GM18508 (cell line): ENCODE results near the gene ATP6V0A1.
"Not testable (repeated sequence)": the region's sequence is repeated elsewhere in the genome, so short reads cannot be mapped to it uniquely, and the experiment has no call there.

Experiments
- ATAC-seq: cut with Tn5 transposase; IDR thresholded peaks from one replicate; pipeline ENCODE4 v1.9.1; 2021; ENCODE audit warnings: moderate number of reproducible peaks; ENCODE audit not compliant: insufficient read depth, unreplicated experiment

The ATP6V0A1 gene

GRCh38 chr17:42554250-42555121, 95.8 kb downstream of the ATP6V0A1 start:
- ATAC-seq = no peak

DNA sequence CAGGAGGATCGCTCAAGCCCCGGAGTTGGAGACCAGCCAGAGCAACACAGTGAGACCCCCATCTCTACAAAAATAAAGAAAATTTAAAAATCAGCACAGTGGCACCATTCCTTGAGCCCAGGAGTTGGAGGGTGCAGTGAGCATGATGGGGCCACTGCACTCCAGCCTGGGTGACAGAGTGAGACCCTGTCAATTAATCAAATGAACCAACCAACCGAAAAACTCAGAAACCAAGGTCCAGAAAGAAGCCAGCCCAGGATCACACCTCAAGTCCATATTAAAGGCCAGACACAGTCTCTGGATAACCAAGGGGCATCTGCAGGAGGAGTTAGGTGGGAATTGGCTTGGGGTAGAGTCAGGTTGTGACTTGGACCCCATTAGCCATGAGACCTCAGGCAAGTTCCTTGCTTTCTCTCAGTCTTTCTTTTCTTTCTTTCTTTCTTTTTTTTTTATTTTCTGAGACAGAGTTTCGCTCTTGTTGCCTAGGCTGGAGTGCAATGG, 96.5 kb downstream of the ATP6V0A1 start:
- no peak for ATAC-seq

DNA sequence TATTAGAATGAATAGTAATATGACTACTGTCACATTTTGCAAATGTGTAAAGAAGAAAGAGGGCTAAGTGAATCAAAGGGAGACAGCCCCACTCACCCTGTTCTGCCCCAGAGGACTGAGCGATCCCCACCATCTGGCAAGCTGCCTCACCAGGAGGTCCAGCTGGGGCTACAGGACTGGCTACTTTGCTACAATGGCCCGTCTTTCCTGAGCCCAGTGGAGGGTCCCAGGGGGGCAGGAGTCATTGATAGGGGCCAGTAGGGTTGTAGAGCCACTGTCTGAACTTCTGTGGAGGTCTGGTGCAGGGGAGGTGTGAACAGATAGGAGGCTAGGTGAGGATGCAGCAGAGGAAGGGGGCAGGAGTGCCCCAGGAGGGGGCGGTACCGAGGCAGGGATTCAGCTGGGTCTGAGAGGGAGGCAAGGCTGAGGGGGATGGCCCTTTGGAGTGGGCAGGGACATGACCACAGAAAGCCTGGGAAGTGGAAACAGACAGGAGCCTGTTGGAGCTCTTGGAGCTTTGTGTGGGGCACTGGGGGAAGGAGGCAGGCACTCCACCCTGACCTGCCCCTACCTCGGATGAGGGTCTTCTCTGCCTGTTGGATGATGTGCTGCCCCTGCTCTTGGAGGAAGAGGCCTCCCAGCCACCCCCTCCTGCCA, 97.4 kb downstream of the ATP6V0A1 start:
- not testable (repeated sequence) for ATAC-seq

- no peak for ATAC-seq
Measured at GRCh38 chr17:42559075-42559474, 100.4 kb downstream of the ATP6V0A1 start.

GRCh38 chr17:42560246-42560645, 101.6 kb downstream of the ATP6V0A1 start:
- ATAC-seq = no peak

- ATAC-seq = no peak
Measured at GRCh38 chr17:42561897-42562387, 103.3 kb downstream of the ATP6V0A1 start, which contains the start of gene COASY. Gene COASY (plus strand): TSS chr17:42562148. CDS start chr17:42562623, 475 bp downstream.

- ATAC-seq = no peak
Measured at GRCh38 chr17:42562388-42563142, 103.9 kb downstream of the ATP6V0A1 start.

GRCh38 chr17:42563143-42563509, 104.4 kb downstream of the ATP6V0A1 start:
- ATAC-seq = no peak

GRCh38 chr17:42563543-42563942, 104.9 kb downstream of the ATP6V0A1 start:
- ATAC-seq = no peak

GRCh38 chr17:42563950-42564349, 105.3 kb downstream of the ATP6V0A1 start:
- no peak for ATAC-seq

- ATAC-seq = no peak
Measured at GRCh38 chr17:42564815-42565522, 106.3 kb downstream of the ATP6V0A1 start.

DNA sequence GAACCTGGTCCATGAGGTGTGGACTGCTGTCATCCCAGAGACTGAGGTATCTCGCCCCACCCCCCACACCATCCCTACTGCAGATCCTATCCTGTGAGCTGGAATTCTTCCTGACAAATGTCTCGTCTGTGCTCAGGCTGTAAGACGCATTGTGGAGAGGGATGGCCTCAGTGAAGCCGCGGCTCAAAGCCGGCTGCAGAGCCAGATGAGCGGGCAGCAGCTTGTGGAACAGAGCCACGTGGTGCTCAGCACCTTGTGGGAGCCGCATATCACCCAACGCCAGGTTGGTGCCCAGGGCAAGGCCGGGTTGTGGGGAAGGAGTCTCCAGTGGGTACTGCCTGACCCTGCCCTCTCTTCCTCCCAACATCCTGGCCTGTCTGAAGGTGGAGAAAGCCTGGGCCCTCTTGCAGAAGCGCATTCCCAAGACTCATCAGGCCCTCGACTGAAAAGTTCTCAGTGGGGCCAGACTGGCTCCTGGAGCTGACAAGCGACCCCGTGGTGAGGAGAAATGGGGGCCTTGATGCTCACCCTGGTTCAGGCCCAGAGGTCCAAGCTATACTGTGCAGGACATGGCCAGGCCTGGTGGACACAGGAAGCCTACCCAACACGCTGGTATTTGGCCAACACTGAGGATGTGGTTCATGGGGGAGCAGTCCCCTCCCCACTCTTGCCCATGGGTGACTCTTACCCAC, 107.0 kb downstream of the ATP6V0A1 start:
- no peak for ATAC-seq

GRCh38 chr17:42566215-42566882, 107.7 kb downstream of the ATP6V0A1 start:
- no peak for ATAC-seq

GRCh38 chr17:42566883-42567573, 108.3 kb downstream of the ATP6V0A1 start, which contains the start of gene MLX:
Gene MLX (plus strand): TSS chr17:42567100. CDS start chr17:42567125, 25 bp downstream.
- ATAC-seq = peak; percentile 37

DNA sequence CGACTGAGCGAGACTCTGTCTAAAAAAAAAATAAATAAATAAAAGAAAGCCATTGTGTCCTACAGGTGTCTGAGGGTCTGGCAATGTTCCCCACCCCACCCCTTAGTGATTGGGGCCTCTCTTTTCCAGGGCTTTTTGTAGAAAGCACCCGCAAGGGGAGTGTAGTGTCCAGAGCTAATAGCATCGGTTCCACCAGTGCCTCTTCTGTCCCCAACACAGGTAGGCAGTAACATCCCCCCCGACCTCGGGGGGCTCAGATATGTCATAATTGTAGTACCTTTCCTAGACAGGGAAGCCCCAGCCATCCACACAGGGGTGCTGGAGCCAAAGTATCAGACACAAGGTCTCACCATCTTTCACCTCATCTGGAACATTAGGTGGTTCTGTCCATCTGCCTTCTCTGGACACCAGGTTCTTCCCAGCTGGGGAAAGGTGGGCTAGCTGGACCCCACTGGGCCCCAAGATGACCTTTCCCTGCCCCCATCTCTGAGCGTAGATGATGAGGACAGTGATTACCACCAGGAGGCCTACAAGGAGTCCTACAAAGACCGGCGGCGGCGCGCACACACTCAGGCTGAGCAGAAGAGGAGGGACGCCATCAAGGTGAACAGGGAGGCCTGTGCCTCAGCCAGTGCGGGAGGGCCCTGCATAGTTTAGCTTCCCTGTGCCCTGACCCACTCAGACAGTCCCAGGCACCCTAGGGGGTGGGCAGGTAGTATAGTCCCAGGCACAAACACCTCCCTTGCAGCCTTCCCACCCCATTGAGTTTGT, 109.8 kb downstream of the ATP6V0A1 start:
- no peak for ATAC-seq

GRCh38 chr17:42571435-42572225, 113.0 kb downstream of the ATP6V0A1 start:
- ATAC-seq = no peak
